Eye (tissue), 1 donor: ENCODE results near the gene PIWIL4.
A peak's percentile ranks its signal among the peaks of the same experiment; 100 is the strongest.
"Not testable (repeated sequence)": the region's sequence is repeated elsewhere in the genome, so short reads cannot be mapped to it uniquely, and the experiment has no call there.

ENCODE experiments used
- DNase-seq: peaks from one replicate; pipeline ENCODE4 v3.0.0-alpha.2; 2015

PIWIL4 gene

GRCh38 chr11:94639901-94640721, 72.9 kb downstream of the PIWIL4 start:
- no peak for DNase-seq

DNA sequence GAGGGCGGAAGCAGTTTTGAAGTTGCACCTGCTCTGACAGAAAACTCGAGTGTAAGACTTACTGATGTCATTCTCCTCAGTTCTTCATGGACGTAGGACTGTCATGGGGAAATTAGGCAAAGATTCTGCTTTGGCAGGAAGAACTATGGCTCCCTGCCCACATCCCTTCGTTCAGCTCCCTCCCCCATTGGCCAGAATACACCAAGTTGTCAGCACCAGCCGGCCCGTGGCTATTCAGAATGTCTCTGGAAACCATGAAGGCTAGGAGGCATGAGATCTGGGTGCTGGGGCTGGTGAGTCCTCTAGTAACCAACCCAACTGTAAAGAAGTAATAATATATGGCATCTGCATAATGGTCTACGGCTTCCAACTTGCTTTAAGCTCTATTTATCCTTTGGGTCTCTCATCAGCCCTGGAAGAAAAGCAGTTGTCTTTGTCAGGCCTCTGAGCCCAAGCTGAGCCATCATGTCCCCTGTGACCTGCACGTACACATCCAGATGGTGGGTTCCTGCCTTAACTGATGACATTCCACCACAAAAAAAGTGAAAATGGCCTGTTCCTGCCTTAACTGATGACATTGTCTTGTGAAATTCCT, 74.1 kb downstream of the PIWIL4 start:
- no peak for DNase-seq

DNA sequence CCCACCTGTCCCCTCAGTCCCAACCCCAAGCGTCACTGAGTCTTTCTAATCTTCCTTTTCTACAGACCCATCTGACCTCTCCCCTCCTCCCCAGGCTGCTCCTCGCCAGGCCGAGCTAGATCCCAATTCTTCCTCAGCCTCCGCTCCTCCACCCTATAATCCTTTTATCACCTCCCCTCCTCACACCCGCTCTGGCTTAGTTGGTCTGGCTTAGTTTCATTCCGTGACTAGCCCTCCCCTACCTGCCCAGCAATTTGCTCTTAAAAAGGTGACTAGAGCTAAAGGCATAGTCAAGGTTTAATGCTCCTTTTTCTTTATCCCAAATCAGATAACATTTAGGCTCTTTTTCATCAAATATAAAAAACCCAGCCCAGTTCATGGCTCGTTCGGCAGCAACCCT, 76.0 kb downstream of the PIWIL4 start:
- not testable (repeated sequence) for DNase-seq

DNA sequence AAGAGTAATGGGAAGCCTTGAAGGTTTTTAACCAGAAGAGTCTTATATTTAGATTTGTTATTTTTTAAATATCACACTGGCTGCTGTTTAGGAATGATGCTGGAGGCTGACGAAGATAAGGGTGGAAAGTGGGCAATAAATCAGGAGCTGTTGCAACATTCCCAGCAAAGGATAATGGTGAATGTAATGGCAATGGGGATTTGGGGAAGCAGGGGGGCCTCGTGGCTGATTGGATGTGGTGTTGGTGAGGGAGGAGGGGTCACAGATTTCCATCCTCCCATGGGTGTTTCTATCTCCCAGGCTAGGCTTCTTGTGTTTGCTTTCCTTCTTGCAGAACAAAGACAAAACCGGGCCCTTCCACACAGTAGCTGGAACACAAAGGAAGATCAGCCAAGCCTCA, 80.8 kb downstream of the PIWIL4 start:
- DNase-seq = no peak

DNA sequence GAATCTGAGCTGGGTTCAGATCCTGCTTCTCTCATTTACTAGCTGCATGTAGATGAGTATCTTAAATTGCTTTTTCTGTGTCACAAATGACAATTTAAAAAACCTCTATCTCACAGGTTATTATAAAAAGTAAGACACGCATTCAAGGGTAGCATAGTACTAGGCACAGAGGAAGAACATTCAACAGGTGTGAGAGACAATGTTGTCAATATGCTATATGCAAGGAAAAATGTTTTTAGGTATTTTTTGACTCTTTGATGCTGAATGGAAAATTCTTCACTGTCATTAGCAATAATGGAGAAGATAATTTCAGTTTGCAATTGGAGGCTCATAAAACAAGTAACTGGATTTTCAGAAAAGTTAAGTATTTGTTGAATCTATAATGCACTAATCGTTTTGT, 81.6 kb downstream of the PIWIL4 start:
- DNase-seq = no peak

- DNase-seq = no peak
These were observed 82.1 kb downstream of the PIWIL4 start for GRCh38 chr11:94649254-94649653.

DNA sequence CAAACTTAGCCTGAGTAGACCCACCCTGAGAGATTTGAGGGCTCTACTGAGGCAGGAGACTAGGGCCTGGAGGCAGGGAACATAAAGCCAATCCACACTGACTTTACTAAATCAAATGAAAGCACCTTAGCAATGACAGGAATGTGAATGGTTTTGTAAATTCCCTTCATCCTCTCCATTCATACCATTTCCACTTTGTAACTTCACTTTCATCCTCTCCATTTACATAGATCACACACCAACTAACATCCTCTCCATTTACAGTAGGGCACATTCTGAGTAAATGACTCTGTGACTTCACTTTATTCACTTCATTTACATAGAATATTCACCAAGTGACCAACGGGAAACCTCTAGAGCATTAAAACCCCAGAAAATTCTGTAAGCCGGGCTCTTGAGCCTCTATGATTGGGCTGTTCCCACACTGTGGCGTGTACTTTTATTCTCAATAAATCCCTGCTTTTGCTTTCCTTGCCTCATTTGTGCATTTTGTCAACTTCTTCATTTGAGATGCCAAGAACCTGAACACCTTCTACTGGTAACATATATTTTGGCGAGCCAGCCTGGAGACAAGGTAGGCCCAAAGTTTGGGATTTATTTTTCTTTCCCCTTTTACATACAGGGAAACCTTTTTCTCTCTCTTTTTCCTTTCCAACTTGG, 82.9 kb downstream of the PIWIL4 start:
- no peak for DNase-seq

DNA sequence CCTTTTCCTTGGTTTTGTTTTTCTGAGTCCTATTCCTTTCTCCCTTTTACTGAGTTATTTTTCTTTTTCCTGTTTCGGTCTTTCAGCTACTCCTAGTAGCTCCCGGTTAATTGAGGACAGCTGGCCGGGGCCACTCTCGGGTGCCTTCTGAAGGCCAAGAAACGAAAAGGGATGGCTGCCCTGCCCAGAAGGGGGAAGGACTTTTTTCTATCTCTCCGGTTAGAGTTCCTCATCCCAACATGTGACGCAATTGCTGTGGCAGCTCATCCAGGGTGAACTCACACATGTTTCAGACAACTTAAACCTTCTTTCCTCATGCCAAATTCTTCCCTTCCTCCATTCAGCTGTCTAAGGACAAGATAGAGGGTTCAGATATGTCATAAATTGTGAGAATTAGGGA, 83.6 kb downstream of the PIWIL4 start:
- DNase-seq = peak; percentile 41

DNA sequence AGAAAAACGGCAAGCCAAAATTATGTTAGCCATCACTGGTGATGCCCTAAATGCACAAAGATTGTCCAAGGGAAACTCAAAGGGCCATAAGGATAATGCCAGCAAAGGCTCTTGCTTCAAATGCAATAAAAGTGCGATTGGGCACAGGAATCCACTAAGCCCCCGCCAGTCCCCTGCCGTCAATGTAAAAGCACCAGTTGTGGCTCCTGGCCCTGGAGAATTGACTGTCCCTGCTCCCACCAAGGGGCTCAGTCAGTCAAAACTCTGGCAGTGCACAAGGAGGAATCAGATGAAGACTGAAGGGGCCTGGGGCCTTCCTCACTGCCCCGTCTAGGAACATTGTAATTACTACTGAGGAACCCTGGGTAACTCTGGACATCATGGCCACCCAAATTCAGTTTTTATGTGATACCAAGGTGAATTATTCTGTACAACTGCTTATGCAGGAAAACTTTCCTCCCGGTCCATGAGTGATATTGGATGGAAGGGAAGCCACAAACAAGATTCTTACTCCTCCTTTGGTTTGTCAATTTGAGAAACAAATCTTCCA, 85.6 kb downstream of the PIWIL4 start:
- no peak for DNase-seq

- DNase-seq = no peak
These were observed 86.4 kb downstream of the PIWIL4 start for GRCh38 chr11:94653561-94653960.

DNA sequence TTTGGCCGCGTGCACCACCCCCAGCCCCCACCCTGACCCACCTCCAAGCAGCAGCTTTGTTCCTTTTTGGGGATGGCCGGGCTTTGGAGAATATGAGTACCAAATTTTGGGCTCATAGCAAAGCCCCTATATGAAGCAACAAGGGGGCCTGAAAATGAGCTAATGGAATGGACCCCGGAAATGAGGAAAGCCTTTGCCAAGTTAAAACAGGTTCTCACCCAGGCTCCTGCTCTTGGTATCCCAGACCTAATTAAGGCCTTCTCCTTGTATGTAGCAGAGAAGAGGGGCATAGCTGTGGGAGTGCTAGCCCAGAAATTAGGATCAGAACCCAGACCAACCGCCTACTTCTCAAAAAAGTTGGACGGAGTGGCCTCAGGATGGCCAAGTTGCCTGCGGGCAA, 87.0 kb downstream of the PIWIL4 start:
- no peak for DNase-seq

DNA sequence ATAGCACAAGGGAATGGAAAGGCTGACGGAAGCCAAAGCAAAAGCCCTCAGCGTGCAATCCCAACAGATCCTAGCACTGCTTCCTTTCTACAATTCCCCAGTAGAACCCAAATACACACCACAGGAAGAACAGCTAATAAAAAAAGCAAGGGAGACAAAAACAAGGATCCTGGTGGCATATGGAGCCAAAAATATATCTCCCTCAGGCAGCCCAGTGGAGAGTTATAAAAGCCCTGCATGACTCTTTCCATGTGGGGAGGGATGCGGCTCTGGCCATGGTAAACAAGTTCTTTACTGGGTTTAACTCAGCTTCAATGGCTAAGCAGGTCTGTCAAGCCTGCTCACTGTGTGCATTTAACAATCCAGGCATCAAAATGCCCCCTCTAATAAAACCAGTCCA, 88.1 kb downstream of the PIWIL4 start:
- DNase-seq = no peak

DNA sequence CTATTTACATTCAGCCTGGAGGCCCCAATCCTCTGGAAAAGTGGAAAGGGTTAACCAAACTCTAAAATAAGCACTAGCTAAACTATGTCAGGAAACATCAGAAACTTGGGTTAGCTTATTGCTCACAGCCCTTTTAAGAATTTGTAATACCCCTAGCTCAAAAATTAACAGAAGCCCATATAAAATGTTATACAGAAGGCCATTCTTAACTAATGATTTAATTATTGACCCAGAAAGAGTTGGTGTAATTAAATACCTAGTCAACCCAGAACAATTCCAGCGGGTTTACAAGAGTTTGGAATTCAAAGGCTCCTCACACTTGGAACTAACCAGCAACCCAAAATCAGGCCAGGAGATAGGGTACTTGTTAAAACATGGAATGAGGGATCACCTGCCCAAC, 88.8 kb downstream of the PIWIL4 start:
- DNase-seq = no peak

DNA sequence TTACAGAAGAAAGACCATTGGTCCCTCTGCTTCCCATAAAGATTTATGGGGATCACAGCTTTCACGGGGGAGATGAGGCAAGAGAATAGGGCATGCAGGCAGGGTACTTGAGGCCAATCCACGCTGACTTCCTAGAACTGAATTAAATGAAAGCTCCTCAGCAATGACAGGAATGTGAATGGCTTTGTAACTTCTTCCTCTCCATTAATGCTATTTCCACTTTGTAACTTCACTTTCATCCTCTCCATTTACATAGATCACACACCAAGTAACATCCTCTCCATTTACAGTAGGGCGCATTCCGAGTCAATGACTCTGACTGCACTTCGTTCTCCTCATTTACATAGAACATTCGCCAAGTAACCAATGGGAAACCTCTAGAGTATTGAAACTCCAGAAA, 89.8 kb downstream of the PIWIL4 start:
- DNase-seq = no peak

GRCh38 chr11:94657629-94658028, 90.5 kb downstream of the PIWIL4 start:
- no peak for DNase-seq

GRCh38 chr11:94658386-94658785, 91.2 kb downstream of the PIWIL4 start:
- no peak for DNase-seq

- DNase-seq = no peak
These were observed 91.7 kb downstream of the PIWIL4 start for GRCh38 chr11:94658888-94659287.

DNA sequence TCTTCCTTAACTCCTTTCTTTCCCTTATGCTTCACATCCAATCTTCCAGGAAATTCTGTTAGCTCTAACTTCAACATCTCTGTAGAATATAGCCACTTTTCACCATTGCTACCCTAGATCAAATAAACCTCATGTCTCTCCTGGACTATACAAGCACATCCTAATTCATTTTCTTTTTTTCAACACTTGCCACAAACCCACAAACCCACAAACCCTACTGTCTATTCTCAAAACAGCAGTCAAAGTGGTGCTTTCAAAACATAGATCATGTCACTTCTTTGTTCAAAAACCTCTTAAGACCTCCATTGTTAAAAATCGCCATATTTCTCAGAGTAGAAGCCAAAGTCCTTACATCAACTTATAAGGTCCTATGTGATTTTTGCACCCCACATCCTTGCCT, 94.3 kb downstream of the PIWIL4 start:
- DNase-seq = no peak

DNA sequence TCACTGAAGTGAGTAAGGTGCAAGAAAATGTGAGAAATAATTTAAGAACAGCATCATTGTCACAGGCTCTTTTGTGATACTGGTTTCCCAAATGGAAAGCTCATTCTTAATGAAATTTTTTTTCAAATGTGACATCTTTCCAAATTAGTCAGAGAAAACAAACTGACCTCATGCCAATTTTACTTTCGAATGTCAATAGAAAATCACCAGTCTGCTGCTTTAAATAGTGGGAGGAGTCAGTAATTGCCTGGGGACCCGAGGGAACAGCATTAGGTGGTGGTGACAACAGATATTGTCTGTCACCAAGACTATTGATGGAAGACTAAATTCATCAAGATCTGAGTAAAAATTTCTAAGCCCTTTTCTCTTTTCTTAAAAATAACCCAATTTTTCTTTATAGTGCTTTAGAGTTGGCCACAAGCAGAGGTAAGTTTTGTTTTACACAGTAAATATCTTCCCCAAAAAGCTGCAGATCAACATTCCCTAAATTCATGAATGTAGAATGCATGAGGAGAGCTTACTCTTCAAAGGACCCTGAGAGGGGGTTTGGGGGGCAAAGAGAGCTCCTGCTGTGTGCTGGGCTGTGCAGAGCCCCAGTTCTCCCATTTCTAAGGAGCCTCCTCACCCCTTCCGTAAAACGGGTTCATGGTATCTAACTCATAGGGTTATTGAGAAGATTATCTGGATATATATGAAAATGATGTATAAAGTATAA, 95.1 kb downstream of the PIWIL4 start:
- DNase-seq = no peak

GRCh38 chr11:94662846-94663390, 95.8 kb downstream of the PIWIL4 start:
- no peak for DNase-seq

DNA sequence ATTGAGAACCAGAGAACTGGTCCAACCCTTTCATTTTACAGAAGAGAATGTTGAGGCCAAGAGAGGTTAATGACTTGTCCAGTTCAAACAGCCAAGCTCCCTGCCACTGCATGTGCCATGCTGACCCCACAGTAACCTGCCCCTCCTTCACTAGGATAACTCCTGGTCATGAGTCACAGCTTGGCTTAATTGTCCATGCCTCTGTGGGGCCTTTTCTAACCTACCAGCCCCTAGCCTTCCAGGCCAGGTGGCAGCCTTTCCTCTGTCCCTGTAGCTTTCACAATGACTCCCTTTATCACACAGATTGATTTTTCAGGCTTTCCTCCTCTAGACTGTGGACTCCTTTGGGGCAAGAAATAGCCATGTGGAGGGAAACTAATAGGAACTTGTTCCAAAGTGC, 97.2 kb downstream of the PIWIL4 start:
- no peak for DNase-seq

- no peak for DNase-seq
These were observed 98.0 kb downstream of the PIWIL4 start for GRCh38 chr11:94665116-94665659.
